Endothelial cell of umbilical vein (primary cell): ENCODE measurements around the gene CLDN9.

Experiments used
- EZH2 ChIP-seq: IDR thresholded peaks from 2 replicates; pipeline ENCODE4 v1.6.1; 2012; ENCODE audit warnings: borderline replicate concordance, low read depth, mild to moderate bottlenecking, moderate library complexity, low read length, inconsistent platforms; ENCODE audit not compliant: severe bottlenecking
- JUN ChIP-seq: IDR thresholded peaks from 2 replicates; pipeline ENCODE4 v1.6.1; 2011; ENCODE audit warnings: borderline replicate concordance, low read depth; ENCODE audit not compliant: insufficient read length, insufficient read depth
- MYC ChIP-seq: IDR thresholded peaks from one replicate; pipeline ENCODE4 v1.6.1; 2011; ENCODE audit warnings: mild to moderate bottlenecking, low read depth, low read length
- POLR2A ChIP-seq: IDR thresholded peaks from 2 replicates; pipeline ENCODE4 v1.6.1; 2012; ENCODE audit warnings: low read depth, mild to moderate bottlenecking, control low read depth, low read length
- POLR2AphosphoS5 ChIP-seq: IDR thresholded peaks from 2 replicates; pipeline ENCODE4 v1.6.1; 2012; ENCODE audit warnings: low read depth, mild to moderate bottlenecking, control low read depth, low read length, moderate library complexity; ENCODE audit not compliant: insufficient read depth
- TF ChIP-seq, protein P1 (sequence below), 2 donors: IDR thresholded peaks; 1 replicate in 1 of 2; 2 replicates in 1 of 2; pipeline ENCODE4 v1.5.1; 2011; ENCODE audit warnings: low read length in 2 of 2, mild to moderate bottlenecking in 2 of 2, moderate library complexity in 2 of 2, control low read depth in 1 of 2, inconsistent platforms in 1 of 2, low read depth in 1 of 2; ENCODE audit not compliant: insufficient read depth in 1 of 2; ENCODE audit errors: extremely low read depth in 1 of 2

DNA sequence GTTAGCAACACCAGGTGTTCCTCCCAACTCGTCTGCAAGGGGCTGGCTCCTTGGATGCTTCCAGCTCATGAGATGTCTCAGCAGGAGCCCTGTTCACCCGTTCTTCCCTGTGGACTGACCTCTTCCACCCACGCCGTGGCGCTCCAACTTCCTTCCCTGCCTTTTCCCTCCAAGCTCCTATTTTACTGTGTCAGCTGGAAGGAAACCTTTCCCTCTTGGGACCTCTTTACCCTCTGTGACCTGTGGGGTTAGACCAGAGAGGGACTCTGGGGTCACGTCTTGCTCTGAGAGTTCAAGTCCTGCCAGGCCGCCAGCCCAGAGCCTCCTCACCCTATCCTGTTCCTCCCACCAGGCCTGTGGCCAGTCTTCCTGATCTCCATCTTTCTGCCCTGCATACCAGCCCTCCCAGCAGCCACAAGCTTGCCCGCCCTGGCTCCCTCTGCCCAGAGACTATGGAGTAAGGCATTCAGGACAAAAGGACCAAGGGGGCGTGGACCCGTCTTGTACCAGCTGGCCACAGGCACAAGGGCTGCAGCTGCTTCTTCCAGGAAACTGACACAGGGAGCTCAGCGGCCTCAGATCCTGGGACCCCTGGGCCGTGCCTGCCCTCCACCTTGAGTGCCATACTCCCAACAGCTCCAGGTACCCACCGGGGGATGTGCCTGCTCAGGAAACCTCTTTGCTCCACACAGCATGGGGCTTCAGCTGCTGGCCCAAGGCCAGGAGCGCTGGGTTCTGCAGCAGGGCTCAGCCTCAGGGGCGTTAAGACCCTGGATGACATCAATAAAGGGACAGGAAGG lies 40.5 kb upstream of the CLDN9 start:
- TF ChIP-seq, protein P1, sequence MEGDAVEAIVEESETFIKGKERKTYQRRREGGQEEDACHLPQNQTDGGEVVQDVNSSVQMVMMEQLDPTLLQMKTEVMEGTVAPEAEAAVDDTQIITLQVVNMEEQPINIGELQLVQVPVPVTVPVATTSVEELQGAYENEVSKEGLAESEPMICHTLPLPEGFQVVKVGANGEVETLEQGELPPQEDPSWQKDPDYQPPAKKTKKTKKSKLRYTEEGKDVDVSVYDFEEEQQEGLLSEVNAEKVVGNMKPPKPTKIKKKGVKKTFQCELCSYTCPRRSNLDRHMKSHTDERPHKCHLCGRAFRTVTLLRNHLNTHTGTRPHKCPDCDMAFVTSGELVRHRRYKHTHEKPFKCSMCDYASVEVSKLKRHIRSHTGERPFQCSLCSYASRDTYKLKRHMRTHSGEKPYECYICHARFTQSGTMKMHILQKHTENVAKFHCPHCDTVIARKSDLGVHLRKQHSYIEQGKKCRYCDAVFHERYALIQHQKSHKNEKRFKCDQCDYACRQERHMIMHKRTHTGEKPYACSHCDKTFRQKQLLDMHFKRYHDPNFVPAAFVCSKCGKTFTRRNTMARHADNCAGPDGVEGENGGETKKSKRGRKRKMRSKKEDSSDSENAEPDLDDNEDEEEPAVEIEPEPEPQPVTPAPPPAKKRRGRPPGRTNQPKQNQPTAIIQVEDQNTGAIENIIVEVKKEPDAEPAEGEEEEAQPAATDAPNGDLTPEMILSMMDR (IDR thresholded peaks at IDR 0.05; ENCODE audit: extremely low read depth in 1 of 2, insufficient read depth in 1 of 2, low read depth in 1 of 2, low read length in 2 of 2), result no peak
- TF ChIP-seq POLR2AphosphoS5, result no peak
- no peak for TF ChIP-seq POLR2A
- no peak for TF ChIP-seq JUN
- no peak for TF ChIP-seq MYC
- TF ChIP-seq EZH2, result no peak
